ENCODE measurements around the gene PPARGC1A. TPM values are rescaled to one million over a fixed set of nuclear protein-coding genes. Genes with fewer than 3 reads are reported as not detected.

PPARGC1A gene
- total and polyA plus RNA-seq, 2 donors (not counting 3 experiments of a cell fraction or from before 2014, with no cell fraction given), result not detected

- TF ChIP-seq EZH2 (IDR thresholded peaks at IDR 0.05; ENCODE audit: borderline replicate concordance, low read depth, low read length, severe bottlenecking) (no peak), GATA2 (IDR thresholded peaks at IDR 0.05; ENCODE audit: insufficient read depth, insufficient read length, low read depth, low read length) (no peak), FOS (IDR thresholded peaks at IDR 0.05; ENCODE audit: borderline replicate concordance, insufficient read depth, low read length) (no peak)
- H3K27ac ChIP-seq (ENCODE audit: insufficient read depth, low read depth, low read length), result no peak overlapping the region
- no peak overlapping the region for H3K4me2 ChIP-seq (ENCODE audit: insufficient read depth, low read length)
- no peaks in the 10 kb centered on the region for H3K36me3 ChIP-seq (ENCODE audit: control insufficient read depth in 2 of 2, extremely low read depth in 1 of 2, insufficient read depth in 2 of 2, low read length in 2 of 2)
- CTCF ChIA-PET, result no interaction called here
- H2AFZ ChIP-seq (ENCODE audit: low read depth, low read length), result no peak overlapping the region
- no peaks in the 10 kb centered on the region for H3K9me1 ChIP-seq (replicated peaks; ENCODE audit: control insufficient read depth, extremely low read depth, insufficient read depth, low read length)
- BruUV-seq (replicated peaks), result no TSS peak
- no peaks in the 10 kb centered on the region for H3K9me3 ChIP-seq (replicated peaks; ENCODE audit: control insufficient read depth, insufficient read depth, low read length)
- no peaks in the 10 kb centered on the region for H3K4me1 ChIP-seq (ENCODE audit: control insufficient read depth, extremely low read depth, insufficient read depth, low read length)
- H3K27me3 ChIP-seq (ENCODE audit: control insufficient read depth in 2 of 2, insufficient read depth in 2 of 2, low read length in 2 of 2), result no peaks in the 10 kb centered on the region
- no peaks in the 10 kb centered on the region for H4K20me1 ChIP-seq (replicated peaks; ENCODE audit: control insufficient read depth, extremely low read depth, insufficient read depth, low read length)
- no peaks in the 10 kb centered on the region for H3K79me2 ChIP-seq (ENCODE audit: control insufficient read depth, insufficient read depth, low read length)
- DNase-seq (ENCODE audit: low read depth, low spot score) (no peak), FAIRE-seq (no peak)
- dilution Hi-C loops (cut with MboI; ENCODE audit: extremely low pct_ligation_motif_present, low sequenced_read_pairs), result no loop called here
- H3K4me3 ChIP-seq (replicated peaks in 1 of 3; ENCODE audit: insufficient read depth in 1 of 3, low read depth in 1 of 3, low read length in 3 of 3), result no peak overlapping the region
- H3K9ac ChIP-seq (replicated peaks; ENCODE audit: extremely low read depth, insufficient read depth, low read length), result no peak overlapping the region
- POLR2A ChIA-PET, result no interaction called here
- intact Hi-C loops (cut with micrococcal nuclease), result no loop called here
Observed at GRCh38 chr4:23923840-23924239, 34.0 kb upstream of the PPARGC1A start.

DNA sequence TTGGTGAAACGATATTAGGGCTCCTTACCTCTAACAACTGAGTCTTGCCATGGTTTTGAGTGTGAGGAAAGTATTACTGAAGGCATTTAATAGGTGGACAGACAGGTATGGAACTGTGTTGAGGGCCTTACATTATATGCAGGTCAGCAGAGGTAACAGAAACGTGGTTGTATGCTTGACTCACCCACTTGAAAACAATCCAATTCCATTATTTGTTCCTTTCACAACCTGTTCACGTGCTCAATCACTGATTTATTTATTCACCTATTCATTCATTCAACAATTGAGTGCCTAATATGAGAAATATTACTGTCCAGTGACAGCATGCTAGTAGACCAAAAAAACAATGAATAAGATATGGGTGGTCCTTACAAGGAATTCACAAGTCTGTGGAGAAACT lies 33.3 kb upstream of the PPARGC1A start:
- Histone ChIP-seq H3K27me3 (ENCODE audit: control insufficient read depth in 2 of 2, insufficient read depth in 2 of 2, low read length in 2 of 2) (no peaks in the 10 kb centered on the region), H3K9me1 (replicated peaks; ENCODE audit: control insufficient read depth, extremely low read depth, insufficient read depth, low read length) (no peaks in the 10 kb centered on the region), H2AFZ (ENCODE audit: low read depth, low read length) (no peak overlapping the region), H3K4me3 (replicated peaks in 1 of 3; ENCODE audit: insufficient read depth in 1 of 3, low read depth in 1 of 3, low read length in 3 of 3) (no peak overlapping the region), H3K4me2 (ENCODE audit: insufficient read depth, low read length) (no peak overlapping the region), H3K27ac (ENCODE audit: insufficient read depth, low read depth, low read length) (no peak overlapping the region), H3K9ac (replicated peaks; ENCODE audit: extremely low read depth, insufficient read depth, low read length) (no peak overlapping the region), H3K4me1 (ENCODE audit: control insufficient read depth, extremely low read depth, insufficient read depth, low read length) (no peaks in the 10 kb centered on the region), H4K20me1 (replicated peaks; ENCODE audit: control insufficient read depth, extremely low read depth, insufficient read depth, low read length) (no peaks in the 10 kb centered on the region), H3K36me3 (ENCODE audit: control insufficient read depth in 2 of 2, extremely low read depth in 1 of 2, insufficient read depth in 2 of 2, low read length in 2 of 2) (no peaks in the 10 kb centered on the region), H3K79me2 (ENCODE audit: control insufficient read depth, insufficient read depth, low read length) (no peaks in the 10 kb centered on the region), H3K9me3 (replicated peaks; ENCODE audit: control insufficient read depth, insufficient read depth, low read length) (no peaks in the 10 kb centered on the region)
- TF ChIP-seq, protein P1, sequence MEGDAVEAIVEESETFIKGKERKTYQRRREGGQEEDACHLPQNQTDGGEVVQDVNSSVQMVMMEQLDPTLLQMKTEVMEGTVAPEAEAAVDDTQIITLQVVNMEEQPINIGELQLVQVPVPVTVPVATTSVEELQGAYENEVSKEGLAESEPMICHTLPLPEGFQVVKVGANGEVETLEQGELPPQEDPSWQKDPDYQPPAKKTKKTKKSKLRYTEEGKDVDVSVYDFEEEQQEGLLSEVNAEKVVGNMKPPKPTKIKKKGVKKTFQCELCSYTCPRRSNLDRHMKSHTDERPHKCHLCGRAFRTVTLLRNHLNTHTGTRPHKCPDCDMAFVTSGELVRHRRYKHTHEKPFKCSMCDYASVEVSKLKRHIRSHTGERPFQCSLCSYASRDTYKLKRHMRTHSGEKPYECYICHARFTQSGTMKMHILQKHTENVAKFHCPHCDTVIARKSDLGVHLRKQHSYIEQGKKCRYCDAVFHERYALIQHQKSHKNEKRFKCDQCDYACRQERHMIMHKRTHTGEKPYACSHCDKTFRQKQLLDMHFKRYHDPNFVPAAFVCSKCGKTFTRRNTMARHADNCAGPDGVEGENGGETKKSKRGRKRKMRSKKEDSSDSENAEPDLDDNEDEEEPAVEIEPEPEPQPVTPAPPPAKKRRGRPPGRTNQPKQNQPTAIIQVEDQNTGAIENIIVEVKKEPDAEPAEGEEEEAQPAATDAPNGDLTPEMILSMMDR (IDR thresholded peaks at IDR 0.05; ENCODE audit: extremely low read depth in 1 of 2, insufficient read depth in 1 of 2, low read depth in 1 of 2, low read length in 2 of 2), result no peak
- no peak for TF ChIP-seq JUN (IDR thresholded peaks at IDR 0.05; ENCODE audit: borderline replicate concordance, insufficient read depth, insufficient read length, low read depth)
- TF ChIP-seq POLR2AphosphoS5 (IDR thresholded peaks at IDR 0.05; ENCODE audit: insufficient read depth, low read depth, low read length), result no peak
- dilution Hi-C loops (cut with MboI; ENCODE audit: extremely low pct_ligation_motif_present, low sequenced_read_pairs), result no loop called here
- BruUV-seq (replicated peaks), result no TSS peak
- ChIA-PET CTCF (no interaction called here), POLR2A (no interaction called here)
- FAIRE-seq (no peak), DNase-seq (ENCODE audit: low read depth, low spot score) (no peak)
- intact Hi-C loops (cut with micrococcal nuclease), result no loop called here
